Stimulated activated CD4-positive, alpha-beta T cell treated with anti-CD3 and anti-CD28 coated beads, Interleukin-2, amount 100 ng/mL, for 4 hours (primary cell): Measurements from ENCODE around the gene SBNO1.
"Not testable (repeated sequence)": the region's sequence is repeated elsewhere in the genome, so short reads cannot be mapped to it uniquely, and the experiment has no call there.

Experiments used
- DNase-seq: peaks from one replicate; pipeline ENCODE4 v3.0.0-alpha.2; 2020; ENCODE audit warnings: low read depth

The SBNO1 gene

DNA sequence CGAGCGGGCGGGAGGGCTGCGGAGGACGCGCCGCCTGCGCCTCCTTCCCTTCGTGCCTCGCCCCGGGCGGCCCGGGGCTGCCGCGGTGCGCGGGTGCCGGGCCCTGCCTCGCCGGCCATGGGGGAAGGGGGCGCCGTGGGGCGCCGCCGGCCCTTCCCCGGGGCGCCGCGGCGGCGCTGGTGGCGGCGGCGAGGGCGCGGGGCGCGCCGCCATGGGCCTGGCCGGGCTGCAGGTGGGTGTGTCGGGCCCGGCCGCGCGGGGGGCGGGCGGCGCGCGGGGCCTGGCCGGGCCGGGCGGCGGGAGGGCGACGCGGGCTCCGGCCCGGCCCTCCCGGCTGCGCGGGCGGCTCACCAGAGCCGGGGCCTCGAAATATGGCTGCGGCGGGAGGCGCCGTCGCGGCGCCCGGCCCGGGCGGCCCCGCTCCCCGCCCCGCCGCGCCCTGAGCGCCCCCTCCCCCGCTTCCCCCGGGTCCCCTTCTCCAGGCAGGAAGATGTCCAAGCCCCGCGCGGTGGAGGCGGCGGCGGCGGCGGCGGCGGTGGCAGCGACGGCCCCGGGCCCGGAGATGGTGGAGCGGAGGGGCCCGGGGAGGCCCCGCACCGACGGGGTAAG, 24.4 kb upstream of the SBNO1 start:
- no peak for DNase-seq

DNA sequence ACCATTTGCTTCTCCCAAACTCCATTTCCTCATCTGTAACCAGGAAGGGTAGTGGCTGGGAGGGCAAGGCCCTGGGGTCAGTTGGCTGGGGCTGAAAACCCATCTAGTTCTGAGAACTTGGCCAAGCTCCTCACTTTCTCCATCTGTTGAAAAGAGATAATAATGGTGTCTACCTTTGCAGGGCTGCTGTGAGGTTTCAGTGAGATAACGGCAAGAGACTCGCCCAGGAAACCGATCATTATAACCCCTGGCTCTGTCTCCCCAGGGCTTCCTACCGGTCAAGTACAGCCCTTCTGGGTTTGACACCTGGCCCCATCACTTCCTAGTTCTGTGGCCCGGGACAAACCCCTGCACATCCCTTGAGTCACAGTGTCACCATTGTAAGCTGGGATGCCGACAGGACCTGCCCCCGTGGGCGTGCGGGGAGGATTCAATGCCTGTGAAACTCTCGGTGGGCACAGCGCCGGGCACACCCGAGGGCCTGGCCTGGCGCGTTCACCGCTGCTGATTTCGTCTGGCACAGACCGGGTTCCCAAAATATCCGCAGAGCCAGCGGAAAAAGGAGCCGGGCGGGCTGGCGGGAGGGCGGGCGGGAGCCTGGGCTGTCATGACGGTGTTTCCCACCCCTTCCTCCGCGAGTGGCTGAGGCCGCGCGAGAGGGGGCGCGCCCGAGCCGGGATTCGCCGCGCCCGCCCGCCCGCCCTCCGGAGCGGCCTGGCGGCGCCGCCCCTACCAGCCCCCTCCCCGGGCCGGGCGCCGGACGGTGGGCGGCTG, 23.7 kb upstream of the SBNO1 start:
- DNase-seq = peak; percentile 63

DNA sequence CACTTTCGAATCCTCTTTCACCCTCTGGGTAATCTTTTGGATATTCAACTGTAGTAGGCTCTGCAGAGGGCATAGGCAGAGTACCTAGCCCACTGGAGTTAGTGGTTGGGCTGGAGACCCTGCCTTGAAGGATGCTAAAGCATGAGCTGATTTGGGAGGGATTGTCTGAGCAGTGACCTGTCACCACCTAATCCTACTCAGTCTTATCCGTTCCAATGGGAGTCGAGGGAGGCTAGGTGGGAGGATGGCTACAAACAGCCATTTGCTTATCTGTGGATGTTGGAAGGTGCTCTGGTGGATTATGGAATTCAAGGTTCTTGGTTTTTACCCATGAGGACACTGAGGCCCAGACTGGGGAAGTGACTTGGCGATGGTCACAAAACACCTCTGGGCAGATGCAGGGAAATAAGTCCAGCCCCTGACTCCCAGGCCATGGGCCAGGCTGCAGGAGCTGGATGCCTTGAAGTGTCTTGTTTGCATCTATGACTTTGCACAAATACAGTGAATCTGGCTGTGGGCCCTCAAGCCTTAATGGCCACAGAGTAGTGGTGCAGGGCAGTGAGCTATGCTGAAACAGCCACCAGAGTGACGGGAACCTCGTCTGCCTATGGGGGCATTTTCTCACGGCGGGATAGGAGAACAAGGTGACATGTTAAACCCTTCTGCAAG, 23.0 kb upstream of the SBNO1 start:
- no peak for DNase-seq

DNA sequence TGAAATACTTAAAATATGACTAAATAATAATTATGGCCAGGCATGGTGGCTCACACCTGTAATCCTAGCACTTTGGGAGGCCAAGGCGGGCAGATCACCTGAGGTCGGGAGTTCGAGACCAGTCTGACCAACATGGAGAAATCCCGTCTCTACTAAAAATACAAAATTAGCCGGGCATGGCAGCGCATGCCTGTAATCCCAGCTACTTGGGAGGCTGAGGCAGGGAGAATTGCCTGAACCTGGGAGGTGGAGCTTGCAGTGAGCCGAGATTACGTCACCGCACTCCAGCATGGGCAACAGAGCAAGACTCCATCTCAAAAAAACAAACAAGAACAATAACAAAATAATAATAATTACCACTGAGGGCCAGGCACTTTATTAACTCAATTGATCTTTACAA, 20.9 kb upstream of the SBNO1 start:
- not testable (repeated sequence) for DNase-seq

DNA sequence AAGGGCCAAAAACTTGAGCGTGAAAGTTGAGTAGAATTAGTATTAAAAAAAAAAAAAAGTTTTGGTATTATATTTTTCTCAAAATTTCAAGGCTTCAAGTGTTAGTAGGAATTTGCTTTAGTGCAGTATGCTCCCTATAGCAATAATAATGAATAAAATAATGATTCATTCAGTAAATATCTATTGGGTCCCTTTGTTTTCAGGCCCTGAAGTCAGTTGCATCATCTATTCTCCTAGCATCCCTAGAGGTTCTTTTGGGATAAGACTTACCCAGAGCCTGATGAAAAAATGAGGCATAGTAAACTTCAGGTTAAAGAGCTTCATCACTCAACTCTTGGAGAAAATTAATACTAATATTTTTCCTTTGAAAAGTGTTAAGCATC, 20.3 kb upstream of the SBNO1 start:
- no peak for DNase-seq

DNA sequence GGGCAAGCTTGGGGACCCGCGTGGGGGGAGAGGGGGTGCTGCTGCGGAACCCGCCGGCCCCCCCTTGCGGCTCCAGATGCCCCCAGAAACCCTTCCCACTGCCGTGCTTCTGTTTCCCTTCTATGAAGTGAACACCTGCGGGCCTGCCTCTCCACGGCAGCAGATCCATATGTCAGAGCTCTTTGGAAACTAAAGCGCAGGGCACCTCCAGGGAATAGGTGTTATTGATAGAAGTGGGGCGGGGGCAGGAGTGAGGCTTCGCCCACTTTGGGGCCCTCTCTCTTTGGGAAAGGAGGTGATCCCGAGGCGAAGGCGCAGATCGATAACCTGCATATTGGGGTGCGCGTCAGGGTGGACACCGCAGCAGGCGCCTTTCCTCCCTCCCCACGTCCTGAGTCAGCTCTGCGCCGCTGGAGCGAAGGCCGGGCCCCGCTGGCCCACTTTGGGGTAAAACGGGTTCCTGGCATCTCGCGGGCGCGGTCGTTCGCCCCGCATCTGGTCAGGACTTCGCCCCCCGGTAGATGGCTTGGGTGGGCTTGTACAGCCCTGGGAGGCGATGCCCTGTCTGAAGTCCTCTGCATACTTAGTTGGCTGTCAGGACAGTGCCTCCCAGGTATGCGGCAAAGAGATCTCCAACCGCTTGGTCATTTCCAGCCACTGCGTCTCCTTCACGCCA, 19.8 kb upstream of the SBNO1 start:
- no peak for DNase-seq

DNA sequence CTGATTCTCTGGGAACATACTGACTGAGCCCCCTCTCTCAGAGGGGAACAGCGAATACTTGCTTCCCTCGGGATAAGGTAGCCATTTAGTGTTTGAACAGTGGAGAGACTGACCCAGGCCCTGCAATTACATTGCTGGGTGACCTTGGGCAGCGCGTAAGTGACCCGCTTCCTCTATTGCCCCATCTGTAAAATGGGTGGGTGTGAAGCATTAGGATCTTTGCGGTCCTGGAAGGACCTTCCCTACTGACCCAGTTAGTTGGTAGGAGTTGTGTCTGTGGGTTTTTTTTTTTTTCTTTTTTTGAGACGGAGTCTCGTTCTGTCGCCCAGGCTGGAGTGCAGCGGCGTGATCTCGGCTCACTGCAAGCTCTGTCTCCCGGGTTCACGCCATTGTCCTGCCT, 18.0 kb upstream of the SBNO1 start:
- no peak for DNase-seq

DNA sequence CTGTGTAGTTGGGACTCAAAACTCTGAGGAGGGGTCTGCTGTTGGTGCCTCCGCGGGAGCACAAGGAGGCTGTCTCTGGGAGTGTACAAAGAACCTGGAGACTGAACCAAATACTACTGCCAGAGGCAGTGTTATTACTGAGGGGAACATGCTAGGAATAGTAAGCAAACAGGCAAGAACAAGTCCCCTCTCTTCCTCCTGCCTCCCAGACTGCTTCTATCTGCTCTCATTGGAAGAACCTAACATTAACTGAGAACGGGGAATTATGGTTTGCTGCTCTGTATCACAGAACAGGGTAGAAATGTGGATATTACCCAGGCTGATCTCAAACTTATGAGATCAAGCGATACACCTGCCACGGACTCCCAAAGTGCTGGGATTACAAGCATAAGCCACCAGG, 14.7 kb upstream of the SBNO1 start:
- no peak for DNase-seq

DNA sequence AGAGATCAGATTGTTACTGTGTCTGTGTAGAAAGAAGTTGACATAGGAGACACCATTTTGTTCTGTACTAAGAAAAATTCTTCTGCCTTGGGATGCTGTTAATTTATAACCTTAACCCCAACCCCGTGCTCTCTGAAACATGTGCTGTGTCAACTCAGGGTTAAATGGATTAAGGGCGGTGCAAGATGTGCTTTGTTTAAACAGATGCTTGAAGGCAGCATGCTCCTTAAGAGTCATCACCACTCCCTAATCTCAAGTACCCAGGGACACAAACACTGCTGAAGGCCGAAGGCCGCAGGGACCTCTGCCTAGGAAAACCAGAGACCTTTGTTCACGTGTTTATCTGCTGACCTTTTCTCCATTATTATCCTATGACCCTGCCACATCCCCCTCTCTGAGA, 7.8 kb upstream of the SBNO1 start:
- DNase-seq = not testable (repeated sequence)

DNA sequence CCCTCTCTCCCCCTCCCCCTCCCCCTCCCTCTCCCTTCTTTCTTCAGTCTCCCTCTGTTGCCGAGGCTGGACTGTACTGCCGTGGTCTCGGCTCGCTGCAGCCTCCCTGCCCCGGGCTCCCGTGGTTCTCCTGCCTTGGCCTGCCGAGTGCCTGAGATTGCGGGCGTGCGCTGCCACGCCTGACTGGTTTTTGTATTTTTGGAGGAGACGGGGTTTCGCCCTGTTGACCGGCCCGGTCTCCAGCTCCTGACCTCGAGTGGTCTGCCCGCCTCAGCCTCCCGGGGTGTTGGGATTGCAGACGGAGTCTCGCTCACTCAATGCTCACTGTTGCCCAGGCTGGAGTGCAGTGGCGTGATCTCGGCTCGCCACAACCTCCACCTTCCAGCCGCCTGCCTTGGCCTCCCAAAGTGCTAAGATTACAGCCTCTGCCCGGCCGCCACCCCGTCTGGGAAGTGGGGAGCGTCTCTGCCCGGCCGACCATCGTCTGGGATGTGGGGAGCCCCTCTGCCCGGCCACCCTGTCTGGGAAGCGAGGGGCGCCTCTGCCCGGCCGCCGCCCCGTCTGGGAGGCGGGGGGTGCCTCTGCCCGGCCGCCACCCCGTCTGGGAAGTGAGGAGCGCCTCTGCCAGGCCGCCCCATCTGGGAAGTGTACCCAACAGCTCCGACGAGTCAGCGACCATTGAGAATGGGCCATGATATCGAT, 7.2 kb upstream of the SBNO1 start:
- DNase-seq = not testable (repeated sequence)

DNA sequence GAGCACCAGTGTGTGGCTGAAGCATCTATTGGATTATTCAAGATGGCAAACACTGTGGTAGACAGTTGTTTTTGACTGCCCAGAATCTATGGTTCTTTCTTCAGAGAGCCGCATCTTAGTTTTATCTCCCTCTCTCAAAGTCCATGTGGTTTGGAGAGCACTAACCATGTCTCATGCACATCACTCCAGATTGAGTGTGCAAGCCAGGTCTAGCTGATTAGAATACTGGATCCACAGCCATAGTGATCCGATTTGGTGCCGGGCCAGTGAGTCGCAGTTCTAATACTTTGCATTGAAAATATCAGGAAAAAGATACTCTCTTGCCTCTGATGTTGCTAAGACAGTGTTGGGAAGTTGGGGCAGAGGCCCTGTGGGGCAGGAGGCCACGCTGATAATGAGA, 4.6 kb upstream of the SBNO1 start:
- DNase-seq = no peak

DNA sequence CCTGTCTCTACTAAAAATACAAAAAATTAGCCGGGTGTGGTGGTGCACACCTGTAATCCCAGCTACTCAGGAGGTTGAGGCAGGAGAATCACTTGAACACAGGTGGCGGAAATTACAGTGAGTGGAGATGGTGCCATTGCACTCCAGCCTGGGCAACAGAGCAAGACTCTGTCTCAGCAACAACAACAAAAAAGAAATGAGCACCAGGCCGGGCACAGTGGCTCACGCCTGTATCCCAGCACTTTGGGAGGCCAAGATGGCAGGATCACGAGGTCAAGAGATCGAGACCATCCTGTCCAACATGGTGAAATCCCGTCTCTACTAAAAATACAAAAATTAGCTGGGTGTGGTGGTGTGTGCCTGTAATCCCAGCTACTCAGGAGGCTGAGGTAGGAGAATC, 3.8 kb upstream of the SBNO1 start:
- DNase-seq = not testable (repeated sequence)

DNA sequence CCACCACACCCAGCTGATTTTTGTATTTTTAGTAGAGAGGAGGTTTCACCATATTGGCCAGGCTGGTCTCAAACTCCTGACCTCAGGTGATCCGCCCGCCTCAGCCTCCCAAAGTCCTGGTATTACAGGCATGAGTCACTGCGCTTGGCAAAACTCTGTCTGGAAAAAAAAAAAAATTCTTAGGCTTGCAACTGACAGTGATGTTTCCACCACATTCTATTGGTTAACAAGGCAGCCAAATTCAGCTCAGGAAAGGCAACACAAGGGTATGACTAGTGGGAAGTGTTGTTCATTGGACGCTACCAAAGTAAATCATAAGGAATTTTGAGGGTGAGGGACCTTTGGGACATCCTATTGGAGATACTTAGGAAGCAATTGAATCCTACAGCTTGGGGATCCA, 2.9 kb upstream of the SBNO1 start:
- DNase-seq = no peak

DNA sequence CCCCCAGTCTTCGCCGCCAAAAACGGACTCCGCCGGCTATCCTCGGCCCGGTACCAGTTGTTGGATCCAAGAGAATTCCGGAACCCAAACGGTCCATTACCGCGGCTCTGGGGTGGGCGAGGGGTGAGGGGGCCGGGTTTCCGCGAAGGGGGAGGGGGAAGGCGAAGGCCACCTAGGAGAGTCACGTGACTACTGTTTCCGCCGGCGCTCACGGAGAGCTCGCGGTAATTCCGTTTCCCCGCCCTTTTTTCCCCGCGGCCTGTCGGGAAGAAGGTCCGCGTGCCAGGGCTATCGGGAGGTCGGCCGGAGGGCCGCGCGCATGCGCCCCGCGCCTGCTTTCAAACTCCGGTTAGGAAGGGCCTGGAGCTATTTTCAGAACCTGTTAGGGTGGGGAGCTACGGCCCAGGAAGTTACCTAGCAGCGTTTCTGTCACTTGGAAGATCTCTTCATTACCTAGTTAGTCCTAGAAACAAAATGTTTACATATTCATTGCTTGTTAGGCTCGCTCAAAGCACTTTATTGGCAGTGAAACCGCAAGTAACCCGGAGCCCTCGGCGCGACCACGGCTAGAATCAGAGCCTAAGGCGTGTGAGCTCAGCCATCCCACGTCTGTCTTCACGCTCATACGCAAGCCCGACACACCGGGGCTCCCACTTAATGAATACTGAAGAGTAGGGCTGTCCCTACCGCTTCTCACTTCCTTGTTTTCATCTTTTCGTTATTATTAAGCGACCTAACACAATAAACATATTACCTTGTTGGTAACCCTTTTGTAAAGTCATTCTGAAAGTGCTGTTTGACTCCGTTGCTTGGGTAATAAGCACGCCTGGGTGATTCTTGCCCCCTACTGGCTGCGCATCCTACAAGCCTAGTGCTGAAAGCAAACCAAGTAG, 624 bp upstream of the SBNO1 start:
- peak; percentile 97 for DNase-seq

DNA sequence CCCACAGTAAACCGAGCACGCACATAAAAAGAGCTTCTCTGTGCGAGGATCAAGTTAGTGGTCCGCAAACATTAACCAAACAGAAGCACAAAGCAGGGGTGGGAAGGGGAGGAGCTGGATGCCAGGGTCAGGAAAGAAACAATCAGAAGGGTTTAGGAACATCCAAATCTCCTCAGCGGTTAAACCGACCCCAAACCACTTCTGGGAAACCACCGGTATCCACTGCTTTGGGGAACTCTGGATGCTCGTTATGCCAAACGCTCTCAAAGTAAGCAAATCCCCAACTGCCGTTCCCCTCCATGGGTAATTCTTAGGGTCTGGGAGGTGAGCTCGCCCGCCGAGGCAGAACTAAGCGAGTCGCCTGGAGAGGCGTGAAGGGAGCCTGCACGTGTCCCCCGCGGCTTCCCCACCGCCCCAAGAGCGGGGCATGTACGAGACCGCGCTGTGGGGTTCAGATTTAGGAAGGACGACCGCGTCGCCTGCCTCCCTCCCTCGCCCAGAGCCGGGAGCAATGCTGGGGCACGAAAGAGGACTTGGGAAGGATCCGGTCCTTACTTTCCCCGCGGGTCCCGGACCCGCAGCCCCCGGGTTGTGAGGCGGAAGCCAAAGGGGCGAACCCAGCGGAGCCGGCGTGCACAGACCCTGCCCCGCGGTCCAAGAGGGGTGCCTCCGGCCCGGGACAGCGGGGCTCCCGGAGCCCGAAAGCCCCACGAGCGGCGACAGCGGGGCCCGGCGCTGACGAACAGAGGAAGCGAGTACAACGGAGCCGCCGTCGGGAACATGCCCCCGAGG, 711 bp downstream of the SBNO1 start:
- peak; percentile 9 for DNase-seq

DNA sequence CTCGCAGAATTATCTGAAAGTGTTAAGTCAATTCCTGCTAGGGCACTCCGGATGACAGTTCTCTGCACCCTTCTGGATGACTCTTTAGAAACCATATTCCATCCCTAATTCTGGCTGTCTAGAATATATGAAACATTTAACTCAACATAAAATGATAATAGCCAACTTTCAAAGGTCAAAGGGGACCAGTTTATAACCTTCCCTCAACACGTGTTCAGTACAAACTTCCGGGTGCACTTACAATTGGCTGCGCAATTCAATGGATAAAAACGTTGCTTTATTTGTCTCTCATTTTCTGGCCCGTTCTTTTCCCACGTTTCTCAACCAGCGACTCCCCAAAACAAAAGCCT, 1.3 kb downstream of the SBNO1 start:
- no peak for DNase-seq

DNA sequence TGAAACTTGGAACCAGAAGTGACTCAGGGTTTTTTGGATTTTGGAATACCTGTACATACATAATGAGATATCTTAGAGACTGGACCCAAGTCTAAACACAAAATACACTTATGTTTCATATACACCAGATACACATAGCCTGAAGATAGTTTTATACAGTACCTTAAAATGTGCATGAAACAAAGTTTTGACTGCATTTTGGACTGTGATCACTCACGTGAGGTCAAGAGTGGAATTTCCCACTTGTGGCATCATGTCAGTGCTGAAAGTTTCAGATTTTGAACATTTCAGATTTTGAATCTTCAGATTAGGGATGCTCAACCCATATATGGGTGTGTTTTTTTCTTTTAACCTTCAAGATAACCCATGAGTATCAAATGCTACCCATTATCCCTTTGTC, 6.6 kb downstream of the SBNO1 start:
- no peak for DNase-seq

DNA sequence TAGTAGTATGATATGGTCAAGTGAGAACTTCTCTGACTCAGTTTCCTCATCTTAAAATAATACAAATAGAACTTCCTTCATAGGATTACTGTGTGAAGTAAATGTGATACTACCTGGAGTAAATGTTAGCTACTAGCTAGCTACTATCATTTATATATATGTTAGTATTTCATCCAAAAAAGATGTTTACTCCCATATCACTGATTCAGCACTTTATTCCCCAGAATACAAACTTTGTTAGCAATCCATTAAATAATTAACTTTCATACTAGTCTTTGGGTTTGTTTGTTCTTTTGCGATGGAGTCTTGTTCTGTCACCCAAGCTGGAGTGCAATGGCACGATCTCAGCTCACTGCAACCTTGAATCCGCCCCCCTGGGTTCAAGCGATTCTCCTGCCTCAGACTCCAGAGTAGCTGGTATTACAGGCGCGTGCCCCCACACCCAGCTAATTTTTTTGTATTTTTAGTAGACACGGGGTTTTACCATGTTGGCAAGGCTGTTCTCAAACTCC, 8.4 kb downstream of the SBNO1 start:
- no peak for DNase-seq

DNA sequence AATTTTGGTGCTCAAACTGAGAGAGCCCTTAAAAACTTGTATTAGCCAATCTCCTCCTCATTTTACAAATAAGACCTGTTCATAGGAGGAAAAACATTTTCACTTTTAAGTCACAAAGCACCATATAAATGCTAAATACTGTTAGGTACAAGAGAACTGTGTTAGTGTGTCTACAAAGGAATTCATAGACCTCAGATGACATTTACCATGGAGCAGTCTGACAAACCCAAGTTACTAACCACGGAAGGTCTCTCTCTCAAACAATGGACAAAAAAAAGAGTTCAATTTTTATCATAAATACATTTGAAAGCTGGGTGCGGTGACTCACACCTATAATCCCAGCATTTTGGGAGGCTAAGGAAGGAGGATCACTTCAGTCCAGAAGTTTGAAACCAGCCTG, 10.0 kb downstream of the SBNO1 start:
- no peak for DNase-seq

DNA sequence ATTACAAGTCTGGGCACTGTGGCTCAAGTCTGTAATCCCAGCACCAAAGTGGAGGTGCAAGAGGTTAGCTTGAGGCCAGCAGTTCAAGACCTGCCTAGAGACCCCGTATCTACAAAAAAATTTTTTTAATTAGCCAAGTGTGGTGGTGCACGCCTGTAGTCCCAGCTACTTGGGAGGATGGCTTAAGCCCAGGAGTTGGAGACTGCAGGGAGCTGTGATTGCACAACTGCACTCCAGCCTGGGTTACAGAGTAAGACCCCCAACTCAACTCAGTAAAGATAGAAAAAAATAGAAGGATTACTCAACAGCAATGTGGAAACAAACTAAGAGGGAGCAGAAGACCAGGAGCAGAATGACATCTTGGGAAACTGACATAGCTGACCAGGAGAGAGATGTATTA, 13.3 kb downstream of the SBNO1 start:
- DNase-seq = no peak
